Neural cell (in vitro differentiated cells): ENCODE data around the gene COQ9. TPM values are rescaled to one million over a fixed set of nuclear protein-coding genes. Genes with fewer than 3 reads are reported as not detected.

Experiments used
- H2AFZ ChIP-seq: fragments of 200-600, 300-800 bp; sonication (generic), shearing (Covaris generic); 2 replicates; pipeline ENCODE4 v1.6.0; 2014; ENCODE audit warnings: low read depth, mild to moderate bottlenecking, antibody characterized with exemption, low read length, moderate library complexity
- H3F3A ChIP-seq: fragments of 200-600 bp; shearing (Covaris generic); 2 replicates; pipeline ENCODE4 v1.6.1; 2016; ENCODE audit warnings: mild to moderate bottlenecking, moderate library complexity, mixed read lengths, antibody characterized with exemption, low read length; ENCODE audit not compliant: insufficient read depth, poor library complexity, severe bottlenecking
- H3K27ac ChIP-seq: fragments of 200-600, 300-800 bp; sonication (generic), shearing (Covaris generic); 2 replicates; pipeline ENCODE4 v1.5.1; 2014; ENCODE audit warnings: mild to moderate bottlenecking, low read length, moderate library complexity
- H3K27me3 ChIP-seq: fragments of 300-800, 200-600 bp; sonication (generic), shearing (Covaris generic); 2 replicates; pipeline ENCODE4 v1.6.0; 2014; ENCODE audit warnings: mild to moderate bottlenecking, low read depth, low read length, moderate library complexity; ENCODE audit not compliant: insufficient read depth
- H3K36me3 ChIP-seq: fragments of 300-800, 200-600 bp; sonication (generic), shearing (Covaris generic); 2 replicates; pipeline ENCODE4 v1.5.1; 2014; ENCODE audit warnings: mild to moderate bottlenecking, antibody characterized with exemption, low read length, moderate library complexity; ENCODE audit not compliant: insufficient read depth
- H3K4me2 ChIP-seq: fragments of 300-800, 200-600 bp; sonication (generic), shearing (Covaris generic); 2 replicates; pipeline ENCODE4 v1.6.0; 2014; ENCODE audit warnings: mild to moderate bottlenecking, low read length
- H3K4me3 ChIP-seq: fragments of 300-800, 200-600 bp; sonication (generic), shearing (Covaris generic); 2 replicates; pipeline ENCODE4 v1.5.1; 2014; ENCODE audit warnings: mild to moderate bottlenecking, low read length, moderate library complexity
- H3K79me2 ChIP-seq: fragments of 200-600 bp; shearing (Covaris generic); replicated peaks from 2 replicates; pipeline ENCODE4 v1.6.0; 2014; ENCODE audit warnings: mild to moderate bottlenecking, low read length, moderate library complexity; ENCODE audit not compliant: insufficient read depth
- H3K9ac ChIP-seq: fragments of 300-800, 200-600 bp; sonication (generic), shearing (Covaris generic); 2 replicates; pipeline ENCODE4 v1.6.1; 2016; ENCODE audit warnings: mild to moderate bottlenecking, low read length, mixed read lengths
- H3K9me2 ChIP-seq: fragments of 200-600 bp; shearing (Covaris generic); 2 replicates; pipeline ENCODE4 v1.6.1; 2016; ENCODE audit warnings: mild to moderate bottlenecking, low read length, mixed read lengths; ENCODE audit not compliant: insufficient read depth
- H3K9me3 ChIP-seq: fragments of 200-600, 300-800 bp; sonication (generic), shearing (Covaris generic); 2 replicates; pipeline ENCODE4 v1.6.1; 2016; ENCODE audit warnings: mild to moderate bottlenecking, mixed run types, low read length, moderate library complexity, mixed read lengths
- H4K20me1 ChIP-seq: fragments of 200-600 bp; shearing (Covaris generic); 2 replicates; pipeline ENCODE4 v1.6.1; 2016; ENCODE audit warnings: mild to moderate bottlenecking, mixed run types; ENCODE audit not compliant: insufficient read depth
- CTCF ChIP-seq: fragments of 450-650 bp; IDR thresholded peaks from 2 replicates; pipeline ENCODE4 v1.5.1; 2014; ENCODE audit warnings: antibody characterized with exemption, mild to moderate bottlenecking, moderate library complexity; ENCODE audit not compliant: poor library complexity, severe bottlenecking
- EP300 ChIP-seq: fragments of 450-650 bp; conservative IDR thresholded peaks from 2 replicates; pipeline ENCODE4 v1.6.1; 2014; ENCODE audit warnings: antibody characterized with exemption, mild to moderate bottlenecking, moderate library complexity; ENCODE audit not compliant: poor library complexity, severe bottlenecking
- EZH2 ChIP-seq: fragments of 200-600, 300-800 bp; shearing (Covaris generic), sonication (generic); IDR thresholded peaks from 2 replicates; pipeline ENCODE4 v1.6.1; 2014; ENCODE audit warnings: antibody characterized with exemption, low read length, borderline replicate concordance, mild to moderate bottlenecking; ENCODE audit not compliant: insufficient read depth, poor library complexity, severe bottlenecking
- MXI1 ChIP-seq: fragments of 450-650 bp; conservative IDR thresholded peaks from 2 replicates; pipeline ENCODE4 v1.6.1; 2014; ENCODE audit warnings: antibody characterized with exemption, mild to moderate bottlenecking; ENCODE audit not compliant: poor library complexity, severe bottlenecking
- POLR2AphosphoS5 ChIP-seq: IDR thresholded peaks from 2 replicates; pipeline ENCODE4 v1.6.1; 2012
- RAD21 ChIP-seq: fragments of 450-650 bp; conservative IDR thresholded peaks from 2 replicates; pipeline ENCODE4 v1.6.1; 2014; ENCODE audit warnings: antibody characterized with exemption, mild to moderate bottlenecking, moderate library complexity
- REST ChIP-seq: IDR thresholded peaks from 2 replicates; pipeline ENCODE4 v1.6.1; 2012; ENCODE audit warnings: borderline replicate concordance
- SMC3 ChIP-seq: fragments of 450-650 bp; conservative IDR thresholded peaks from 2 replicates; pipeline ENCODE4 v1.6.1; 2014; ENCODE audit warnings: antibody characterized with exemption, mild to moderate bottlenecking, moderate library complexity; ENCODE audit not compliant: poor library complexity
- TAF1 ChIP-seq: IDR thresholded peaks from 2 replicates; pipeline ENCODE4 v1.6.1; 2012; ENCODE audit warnings: low read depth
- polyA plus RNA-seq: library from polyadenylated mRNA; depleted of rRNA; stranded (reverse); fragments of >200 nt; gene quantifications from 2 replicates; pipeline ENCODE4 v1.2.3, GENCODE V29; 2014

The COQ9 gene
- polyA plus RNA-seq, 1 donor from 2014 or later: 78.7 TPM

- Histone ChIP-seq H3K9ac (no peak overlapping the region), H3F3A (no peaks in the 10 kb centered on the region), H3K4me2 (no peak overlapping the region), H3K79me2 (peaks cover 19% of the 10 kb centered on the region), H4K20me1 (peaks cover 4% of the 10 kb centered on the region), H3K36me3 (no peaks in the 10 kb centered on the region), H3K9me3 (no peaks in the 10 kb centered on the region), H3K4me3 (no peak overlapping the region), H3K9me2 (no peaks in the 10 kb centered on the region), H3K27me3 (no peaks in the 10 kb centered on the region), H2AFZ (no peak overlapping the region), H3K27ac (no peak overlapping the region)
- TF ChIP-seq POLR2AphosphoS5: no peak
- TF ChIP-seq TAF1: no peak
- TF ChIP-seq REST: no peak
- TF ChIP-seq RAD21: no peak
- no peak for TF ChIP-seq EZH2
- TF ChIP-seq CTCF: no peak
- no peak for TF ChIP-seq MXI1
- no peak for TF ChIP-seq EP300
- no peak for TF ChIP-seq SMC3
Observed at GRCh38 chr16:57473176-57473840, 26.0 kb downstream of the COQ9 start.

GRCh38 chr16:57473906-57474305, 26.6 kb downstream of the COQ9 start:
- peaks cover 4% of the 10 kb centered on the region for H4K20me1 ChIP-seq
- no peaks in the 10 kb centered on the region for H3F3A ChIP-seq
- no peaks in the 10 kb centered on the region for H3K27me3 ChIP-seq
- H3K9me2 ChIP-seq: no peaks in the 10 kb centered on the region
- TF ChIP-seq EP300: no peak
- no peak for TF ChIP-seq MXI1
- TF ChIP-seq SMC3: no peak
- TF ChIP-seq CTCF: no peak
- no peak for TF ChIP-seq TAF1
- no peak for TF ChIP-seq REST
- no peak for TF ChIP-seq EZH2
- no peak for TF ChIP-seq RAD21
- TF ChIP-seq POLR2AphosphoS5: no peak
- no peak overlapping the region for H3K9ac ChIP-seq
- H2AFZ ChIP-seq: no peak overlapping the region
- H3K9me3 ChIP-seq: no peaks in the 10 kb centered on the region
- H3K4me2 ChIP-seq: no peak overlapping the region
- peaks cover 24% of the 10 kb centered on the region for H3K79me2 ChIP-seq
- no peaks in the 10 kb centered on the region for H3K36me3 ChIP-seq
- H3K4me3 ChIP-seq: no peak overlapping the region
- H3K27ac ChIP-seq: no peak overlapping the region
